Measurements from ENCODE around the gene AKR1D1.

- TF ChIP-seq EZH2 (IDR thresholded peaks at IDR 0.05; ENCODE audit: borderline replicate concordance, low read length): no peak
- TF ChIP-seq CTCF (conservative IDR thresholded peaks at IDR 0.05 in 1 of 2, IDR thresholded peaks at IDR 0.05 in 1 of 2; ENCODE audit: extremely low read depth in 1 of 2, insufficient read depth in 1 of 2, low read depth in 1 of 2, low read length in 2 of 2): no peak
Measured at GRCh38 chr7:138120140-138120827, 44.0 kb downstream of the AKR1D1 start.

Data from mammary epithelial cell (primary cell).